Large intestine (tissue), 3 donors: Measurements from ENCODE around the gene C4A. TPM values are rescaled to one million over a fixed set of nuclear protein-coding genes. Genes with fewer than 3 reads are reported as not detected.
"Not testable (repeated sequence)": the region's sequence is repeated elsewhere in the genome, so short reads cannot be mapped to it uniquely, and the experiment has no call there.

Experiments
- DNase-seq, 2 donors: peaks; one replicate each; pipeline versions ENCODE4 v3.0.0 to v3.0.0-alpha.2; 2013
- H3K27ac ChIP-seq: one replicate; pipeline ENCODE4 v1.5.1; 2013; ENCODE audit warnings: low read length
- H3K27me3 ChIP-seq: 2 replicates; pipeline ENCODE4 v1.6.1; 2013; ENCODE audit warnings: low read length; ENCODE audit not compliant: control insufficient read depth, insufficient read depth
- H3K36me3 ChIP-seq: 2 replicates; pipeline ENCODE4 v1.6.1; 2013; ENCODE audit warnings: low read length; ENCODE audit not compliant: control insufficient read depth, insufficient read depth
- H3K4me1 ChIP-seq: one replicate; pipeline ENCODE4 v1.6.1; 2013; ENCODE audit warnings: low read length; ENCODE audit not compliant: control insufficient read depth, insufficient read depth
- H3K4me3 ChIP-seq: one replicate; pipeline ENCODE4 v1.5.1; 2013; ENCODE audit warnings: low read length
- H3K9me3 ChIP-seq: one replicate; pipeline ENCODE4 v1.6.1; 2013; ENCODE audit warnings: mild to moderate bottlenecking, low read depth, low read length, moderate library complexity; ENCODE audit not compliant: control insufficient read depth
- WGBS: methylation state at CpG from one replicate; pipeline ENCODE4 v1.1.5; 2013; ENCODE audit warnings: low lambda C conversion rate; ENCODE audit not compliant: insufficient coverage; 5-methylcytosine and 5-hydroxymethylcytosine counted together
- polyA plus RNA-seq: library from polyadenylated mRNA; unstranded; fragments of 120-200 nt; gene quantifications from one replicate; pipeline ENCODE4 v1.2.1, GENCODE V29; 2013

C4A gene
- polyA plus RNA-seq, 1 donor, result 92.9 TPM

DNA sequence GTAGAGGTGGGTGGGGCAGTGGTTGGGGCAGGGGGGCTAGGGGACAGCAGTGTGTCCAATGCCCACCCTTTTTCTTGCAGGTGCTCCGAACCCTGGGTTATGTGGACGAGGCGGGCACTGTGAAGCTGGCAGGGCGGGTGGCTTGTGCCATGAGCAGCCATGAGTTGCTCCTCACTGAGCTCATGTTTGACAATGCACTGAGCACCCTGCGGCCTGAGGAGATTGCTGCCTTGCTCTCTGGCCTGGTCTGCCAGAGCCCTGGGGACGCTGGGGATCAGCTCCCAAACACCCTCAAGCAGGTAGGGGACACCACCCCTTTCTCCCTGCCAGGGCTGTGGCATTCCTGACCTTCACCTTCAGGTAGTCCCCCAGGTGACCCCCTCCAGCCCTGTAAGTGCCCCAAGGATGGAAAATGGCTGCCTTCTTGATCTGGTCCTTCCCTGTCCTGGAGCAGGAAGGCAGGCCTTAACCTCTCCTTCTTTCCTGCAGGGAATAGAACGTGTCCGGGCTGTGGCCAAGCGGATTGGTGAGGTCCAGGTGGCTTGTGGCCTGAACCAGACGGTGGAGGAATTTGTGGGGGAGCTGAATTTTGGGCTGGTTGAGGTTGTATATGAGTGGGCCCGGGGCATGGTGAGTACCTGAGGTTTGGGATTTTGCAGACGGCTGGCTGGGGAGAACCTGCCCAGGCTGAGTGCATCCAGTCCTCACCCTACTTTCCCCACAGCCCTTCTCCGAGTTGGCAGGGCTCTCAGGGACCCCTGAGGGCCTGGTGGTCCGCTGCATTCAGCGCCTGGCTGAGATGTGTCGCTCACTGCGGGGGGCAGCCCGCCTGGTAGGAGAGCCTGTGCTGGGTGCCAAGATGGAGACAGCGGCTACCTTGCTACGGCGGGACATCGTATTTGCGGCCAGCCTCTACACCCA, 12.8 kb upstream of the C4A start:
- no peak for DNase-seq
- no peak overlapping the region for H3K27ac ChIP-seq
- H3K36me3 ChIP-seq, result peaks cover 58% of the 10 kb centered on the region
- no peaks in the 10 kb centered on the region for H3K27me3 ChIP-seq
- H3K4me1 ChIP-seq, result peaks cover 17% of the 10 kb centered on the region
- no peak overlapping the region for H3K4me3 ChIP-seq
- no CpG with 5 or more reads among the region's 23 CpGs for WGBS
- no peaks in the 10 kb centered on the region for H3K9me3 ChIP-seq

DNA sequence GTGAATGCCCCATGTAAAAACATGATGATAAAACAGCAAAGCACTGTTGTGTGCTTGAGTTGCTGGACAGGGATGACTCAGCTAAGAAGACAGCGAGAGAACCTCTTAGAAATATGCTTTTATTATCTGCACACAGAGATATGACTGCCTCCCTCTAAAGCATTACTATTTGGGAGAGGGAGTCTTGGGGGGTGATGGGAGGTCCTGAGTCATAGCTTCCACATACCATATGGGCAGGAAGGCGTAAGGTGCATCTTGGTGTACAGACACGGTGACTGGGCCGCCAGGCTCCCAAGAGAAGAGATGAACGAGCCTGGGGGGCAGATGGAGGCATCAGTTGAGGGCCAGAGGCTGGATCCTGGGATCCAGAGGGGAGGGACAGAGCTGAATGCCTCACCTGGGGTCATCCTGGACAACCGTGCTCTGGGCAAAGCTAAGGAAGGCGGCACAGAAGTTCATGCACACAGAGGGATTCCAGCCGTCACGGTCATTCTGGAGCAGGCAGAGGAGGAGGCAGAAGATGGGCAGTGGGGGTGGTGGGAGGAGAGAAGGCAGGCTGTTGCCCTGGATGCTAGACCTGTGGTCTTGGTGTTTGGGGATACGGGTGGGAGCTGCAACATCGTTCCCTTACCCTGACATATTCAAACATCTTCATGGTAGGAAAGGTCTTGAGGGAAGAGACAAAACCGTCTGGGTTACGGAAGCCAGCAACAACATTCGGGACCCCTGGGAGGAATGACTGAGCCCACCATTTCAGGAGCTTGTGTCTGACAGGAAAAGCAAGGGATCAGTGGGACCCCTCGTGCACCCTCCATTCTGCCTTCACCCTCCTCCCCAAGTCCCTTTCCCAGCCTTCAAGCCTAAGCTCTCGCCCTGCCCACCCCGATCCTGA, 11.9 kb upstream of the C4A start:
- H3K27ac ChIP-seq, result no peak overlapping the region
- no peak for DNase-seq
- no peaks in the 10 kb centered on the region for H3K9me3 ChIP-seq
- H3K4me1 ChIP-seq, result peaks cover 17% of the 10 kb centered on the region
- H3K36me3 ChIP-seq, result peaks cover 53% of the 10 kb centered on the region
- 80% methylated on average over 1 of the region's 17 CpGs for WGBS
- H3K4me3 ChIP-seq, result no peak overlapping the region
- H3K27me3 ChIP-seq, result no peaks in the 10 kb centered on the region

DNA sequence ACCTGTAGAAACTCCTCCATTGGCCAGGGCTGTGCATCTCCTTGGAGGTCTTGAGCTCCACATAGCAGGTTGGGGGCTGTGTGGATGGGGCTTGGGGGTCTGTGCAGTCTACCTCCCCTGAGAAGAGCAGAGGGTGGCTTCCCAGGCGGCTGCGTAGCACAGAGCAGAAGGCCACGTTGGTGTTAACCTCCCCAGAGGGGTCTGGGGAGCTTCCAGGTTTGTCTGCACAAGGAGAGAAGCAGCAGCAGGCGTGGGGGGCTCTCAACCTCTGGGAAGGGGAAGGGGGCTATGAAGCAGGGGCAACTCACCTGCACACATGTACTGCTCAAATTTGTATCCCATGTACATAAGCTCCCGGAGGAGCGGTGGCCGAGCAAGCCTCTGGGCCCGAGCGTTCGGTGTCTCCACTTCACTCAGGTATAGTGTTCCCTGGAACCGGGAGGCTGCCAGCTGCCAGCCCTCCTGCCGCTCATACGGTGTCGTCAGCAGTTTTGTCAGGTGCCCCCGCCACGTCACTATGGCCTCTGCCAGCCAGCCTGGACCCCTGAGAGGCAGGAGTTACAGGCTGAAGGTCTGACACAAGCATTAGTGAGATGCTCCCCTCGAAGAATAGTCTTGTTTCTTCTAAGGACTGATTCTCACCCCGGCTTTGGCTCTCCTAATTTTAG, 11.1 kb upstream of the C4A start:
- Histone ChIP-seq H3K4me1 (peaks cover 17% of the 10 kb centered on the region), H3K36me3 (peaks cover 47% of the 10 kb centered on the region), H3K9me3 (no peaks in the 10 kb centered on the region), H3K27ac (peak overlapping the region; percentile 94), H3K4me3 (peak overlapping the region; percentile 58), H3K27me3 (no peaks in the 10 kb centered on the region)
- DNase-seq, result no peak
- no CpG with 5 or more reads among the region's 18 CpGs for WGBS

DNA sequence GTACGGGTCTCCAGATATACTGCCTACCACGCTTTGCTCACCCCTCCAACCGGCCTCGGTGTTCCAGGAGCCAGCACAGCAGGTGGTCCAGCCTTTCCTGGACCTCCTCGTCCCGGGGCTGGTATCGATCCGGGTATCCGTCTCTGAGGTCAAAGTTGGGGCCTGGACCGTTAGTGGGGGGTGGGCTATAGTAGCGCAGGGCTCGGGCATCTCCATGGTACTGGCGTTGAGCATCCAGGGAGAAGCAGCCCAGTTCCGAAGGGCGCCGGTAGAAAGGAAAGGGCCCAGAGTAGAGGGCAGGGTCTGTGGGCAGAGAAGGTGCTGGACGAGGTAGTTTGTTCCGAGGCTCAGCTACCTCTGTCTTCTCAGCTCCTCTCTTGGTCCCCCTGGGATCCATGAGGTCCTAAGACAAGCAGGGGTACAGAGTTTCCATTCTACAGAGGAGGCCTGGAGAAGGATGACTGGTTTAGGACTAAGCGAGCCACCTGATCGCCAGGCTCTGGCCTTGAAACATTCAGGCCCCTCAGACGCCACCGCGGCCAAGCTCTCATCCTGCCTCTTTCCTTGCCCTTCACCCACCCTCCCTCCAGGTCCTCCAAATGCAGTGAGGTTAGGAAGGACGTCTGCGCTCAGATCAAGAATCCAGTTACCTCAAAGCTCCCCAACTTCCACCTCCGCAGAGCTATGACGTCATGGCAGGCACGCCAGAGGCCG, 10.4 kb upstream of the C4A start:
- no CpG with 5 or more reads among the region's 29 CpGs for WGBS
- H3K36me3 ChIP-seq, result peaks cover 40% of the 10 kb centered on the region
- peaks cover 17% of the 10 kb centered on the region for H3K4me1 ChIP-seq
- no peak for DNase-seq
- H3K4me3 ChIP-seq, result peak overlapping the region; percentile 58
- H3K9me3 ChIP-seq, result peaks cover 4% of the 10 kb centered on the region
- H3K27me3 ChIP-seq, result no peaks in the 10 kb centered on the region
- peak overlapping the region; percentile 94 for H3K27ac ChIP-seq

DNA sequence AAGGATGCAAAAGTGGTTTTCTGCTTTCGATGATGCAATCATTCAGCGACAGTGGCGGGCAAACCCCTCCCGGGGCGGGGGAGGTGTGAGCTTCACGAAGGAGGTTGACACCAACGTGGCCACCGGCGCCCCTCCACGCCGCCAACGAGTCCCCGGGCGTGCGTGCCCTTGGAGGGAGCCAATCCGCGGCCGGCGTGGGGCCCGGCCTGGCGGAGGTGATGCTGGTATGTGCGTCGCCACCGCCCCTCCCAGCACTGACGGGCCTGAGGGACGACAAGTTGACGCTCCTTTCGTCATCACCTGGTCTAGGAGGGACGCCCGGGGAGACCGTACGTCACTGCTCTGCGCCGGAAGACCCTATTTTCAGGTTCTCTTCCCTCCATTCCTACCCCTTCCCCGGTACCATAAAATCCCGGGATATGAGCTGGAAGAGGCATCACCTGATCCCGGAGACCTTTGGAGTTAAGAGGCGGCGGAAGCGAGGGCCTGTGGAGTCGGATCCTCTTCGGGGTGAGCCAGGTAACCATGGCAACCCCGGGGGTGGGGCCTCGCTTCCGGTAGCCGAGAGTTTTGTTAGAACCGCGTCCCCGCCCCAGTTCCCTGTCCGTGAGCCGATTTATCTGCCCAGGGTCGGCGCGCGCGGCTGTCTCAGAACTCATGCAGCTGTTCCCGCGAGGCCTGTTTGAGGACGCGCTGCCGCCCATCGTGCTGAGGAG, 9.7 kb upstream of the C4A start, which contains the start of gene DXO:
Gene DXO, minus strand, starts transcription at position 146 of the 716 bp plus-strand sequence. CDS start 463 bp downstream, outside the sequence.
- peak; percentile 98 to 100 for DNase-seq
- Histone ChIP-seq H3K27ac (peak within 1 kb of the TSS; percentile 94), H3K4me1 (peaks cover 17% of the 10 kb centered on the region), H3K9me3 (peaks cover 12% of the 10 kb centered on the region), H3K36me3 (peaks cover 33% of the 10 kb centered on the region), H3K4me3 (peak within 1 kb of the TSS; percentile 58), H3K27me3 (no peaks in the 10 kb centered on the region)
- no CpG with 5 or more reads among the region's 62 CpGs for WGBS

DNA sequence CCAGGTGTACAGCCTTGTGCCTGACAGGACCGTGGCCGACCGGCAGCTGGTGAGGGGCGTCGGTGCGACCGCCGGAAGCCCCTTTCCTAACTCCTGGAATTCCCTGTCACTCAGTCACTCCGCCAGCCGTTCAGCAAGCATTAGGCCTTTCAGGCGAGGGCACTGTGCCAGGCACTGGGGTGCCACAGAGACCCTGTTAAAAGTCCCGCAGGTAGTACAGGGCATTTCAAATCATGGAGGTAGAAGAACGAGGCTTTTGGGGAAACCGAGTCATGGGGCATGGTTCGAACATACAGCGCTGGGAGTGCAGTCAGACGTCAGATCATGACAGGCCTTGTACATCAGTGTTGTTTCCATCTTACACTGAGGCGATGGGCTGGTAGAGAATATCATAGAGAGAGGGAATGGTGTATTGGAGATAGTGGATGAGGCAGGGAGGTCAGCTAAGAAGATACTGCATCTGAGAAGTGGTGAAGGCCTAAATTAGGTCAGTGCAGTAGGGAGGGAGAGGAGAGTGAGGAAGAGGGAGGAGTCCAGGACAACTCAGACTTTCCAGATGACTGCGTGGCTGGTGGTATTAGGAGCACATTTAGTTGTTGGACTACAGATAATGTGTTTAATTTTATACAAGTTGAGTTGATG, 9.0 kb upstream of the C4A start:
- peaks cover 26% of the 10 kb centered on the region for H3K36me3 ChIP-seq
- no CpG with 5 or more reads among the region's 19 CpGs for WGBS
- peaks cover 12% of the 10 kb centered on the region for H3K9me3 ChIP-seq
- peaks cover 17% of the 10 kb centered on the region for H3K4me1 ChIP-seq
- DNase-seq, result peak in 1 of 2 donors; percentile 22
- H3K27me3 ChIP-seq, result no peaks in the 10 kb centered on the region
- H3K27ac ChIP-seq, result peak overlapping the region; percentile 94
- H3K4me3 ChIP-seq, result peak overlapping the region; percentile 58

DNA sequence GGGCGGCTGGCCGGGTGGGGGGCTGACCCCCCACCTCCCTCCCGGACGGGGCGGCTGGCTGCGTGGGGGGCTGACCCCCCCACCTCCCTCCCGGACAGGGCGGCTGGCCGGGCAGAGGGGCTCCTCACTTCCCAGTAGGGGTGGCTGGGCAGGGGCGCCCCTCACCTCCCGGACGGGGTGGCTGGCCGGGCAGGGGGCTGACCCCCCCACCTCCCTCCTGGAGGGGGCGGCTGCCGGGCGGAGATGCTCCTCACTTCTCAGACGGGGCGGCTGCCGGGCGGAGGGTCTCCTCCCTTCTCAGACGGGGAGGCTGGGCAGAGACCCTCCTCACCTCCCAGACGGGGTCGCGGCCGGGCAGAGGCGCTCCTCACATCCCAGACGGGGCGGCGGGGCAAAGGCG, 5.8 kb upstream of the C4A start:
- peaks cover 10% of the 10 kb centered on the region for H3K4me1 ChIP-seq
- H3K36me3 ChIP-seq, result peaks cover 15% of the 10 kb centered on the region
- WGBS, result no CpG with 5 or more reads among the region's 30 CpGs
- H3K4me3 ChIP-seq, H3K27me3 ChIP-seq, H3K27ac ChIP-seq, DNase-seq: not testable (repeated sequence)
- H3K9me3 ChIP-seq, result peaks cover 12% of the 10 kb centered on the region

DNA sequence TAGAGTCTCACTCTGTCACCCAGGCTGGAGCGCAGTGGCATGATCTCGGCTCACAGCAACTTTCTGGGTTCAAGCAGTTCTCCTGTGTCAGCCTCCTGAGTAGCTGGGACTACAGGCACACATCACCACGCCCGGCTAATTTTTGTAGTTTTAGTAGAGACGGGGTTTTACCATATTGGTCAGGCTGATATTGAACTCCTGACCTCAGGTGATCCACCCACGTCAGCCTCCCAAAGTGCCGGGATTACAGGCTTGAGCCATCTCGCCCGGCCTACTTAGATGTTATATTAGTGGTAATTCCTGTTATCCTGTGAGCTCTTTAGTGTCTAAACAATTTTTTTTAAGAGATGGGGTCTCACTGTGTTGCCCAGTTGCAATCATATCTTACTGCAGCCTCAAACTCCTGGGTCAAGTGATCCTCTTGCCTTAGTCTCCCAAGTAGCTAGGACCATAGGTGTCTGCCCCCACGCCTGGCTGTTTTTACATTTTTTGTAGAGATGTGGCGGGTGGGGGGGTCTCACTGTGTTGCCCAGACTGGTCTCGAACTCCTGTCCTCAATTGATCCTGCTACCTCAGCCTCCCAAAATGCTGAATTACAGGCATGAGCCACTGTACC, 3.9 kb upstream of the C4A start:
- DNase-seq, result no peak
- peaks cover 15% of the 10 kb centered on the region for H3K36me3 ChIP-seq
- H3K9me3 ChIP-seq, result peaks cover 12% of the 10 kb centered on the region
- H3K27me3 ChIP-seq, result no peaks in the 10 kb centered on the region
- WGBS, result no CpG with 5 or more reads among the region's 12 CpGs
- no peak overlapping the region for H3K27ac ChIP-seq
- H3K4me1 ChIP-seq, result peaks cover 5% of the 10 kb centered on the region
- H3K4me3 ChIP-seq, result no peak overlapping the region
